NCI-H446 (cell line): ENCODE data around the gene JAK1.

ENCODE experiments used
- DNase-seq, 2 experiments: peaks; one replicate each; lab custom pipeline; 2025; lab: John Stamatoyannopoulos, UW

JAK1 gene

GRCh38 chr1:64891448-64891825 lies 74.9 kb downstream of the JAK1 start:
- DNase-seq = peak in 1 of 2 experiments; percentile 30

GRCh38 chr1:64890699-64891447 lies 75.5 kb downstream of the JAK1 start:
- no peak for DNase-seq

DNA sequence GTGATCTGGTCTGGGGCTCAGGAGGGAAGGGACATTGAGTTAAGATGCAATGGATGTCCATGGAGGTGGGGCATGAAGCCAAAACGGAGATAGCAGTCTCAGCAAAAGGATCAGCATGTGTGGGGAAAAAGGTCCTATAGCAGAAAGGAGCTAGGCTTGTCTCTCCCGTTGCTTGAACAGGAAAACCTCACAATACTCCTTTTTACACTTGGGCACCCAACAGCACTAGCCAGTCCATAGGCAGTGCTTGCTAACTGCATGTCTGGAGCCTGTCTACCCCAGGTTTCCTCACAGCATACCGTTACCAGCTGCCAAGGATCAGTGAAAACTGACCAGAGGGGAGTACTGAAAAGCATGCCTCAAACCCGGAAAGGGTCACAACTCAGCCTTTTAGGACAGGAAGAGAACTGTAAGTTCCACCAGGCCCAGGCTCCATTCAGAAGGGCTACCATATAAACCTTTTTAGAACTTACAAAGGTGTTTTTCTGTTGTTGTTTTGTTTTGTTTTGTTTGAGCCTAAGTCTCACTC lies 78.6 kb downstream of the JAK1 start:
- DNase-seq = no peak

DNA sequence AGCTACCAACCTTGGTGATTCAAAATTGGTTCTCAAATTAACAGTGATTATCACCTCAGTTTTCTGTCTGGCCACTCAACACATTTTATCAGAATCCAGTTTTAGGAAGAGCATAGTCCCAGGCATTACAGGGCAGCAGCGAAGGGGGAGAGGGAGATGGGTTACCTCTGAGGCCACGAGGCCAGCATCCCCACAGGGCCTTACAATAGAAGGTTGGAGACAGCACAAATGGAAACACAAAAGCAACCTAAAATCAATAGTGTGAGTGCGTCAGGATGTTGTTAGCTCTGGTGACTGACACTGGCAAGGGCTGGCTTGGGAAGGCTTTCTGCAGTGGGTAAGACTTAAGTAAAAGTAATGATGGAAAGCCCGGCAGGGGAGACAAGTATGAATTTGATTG lies 79.5 kb downstream of the JAK1 start:
- no peak for DNase-seq

- no peak for DNase-seq
Observed at GRCh38 chr1:64885648-64886047, 80.7 kb downstream of the JAK1 start.

- DNase-seq = no peak
Observed at GRCh38 chr1:64884261-64885040, 81.9 kb downstream of the JAK1 start.

GRCh38 chr1:64882574-64883255 lies 83.6 kb downstream of the JAK1 start:
- no peak for DNase-seq

GRCh38 chr1:64881281-64881680 lies 85.1 kb downstream of the JAK1 start:
- no peak for DNase-seq

DNA sequence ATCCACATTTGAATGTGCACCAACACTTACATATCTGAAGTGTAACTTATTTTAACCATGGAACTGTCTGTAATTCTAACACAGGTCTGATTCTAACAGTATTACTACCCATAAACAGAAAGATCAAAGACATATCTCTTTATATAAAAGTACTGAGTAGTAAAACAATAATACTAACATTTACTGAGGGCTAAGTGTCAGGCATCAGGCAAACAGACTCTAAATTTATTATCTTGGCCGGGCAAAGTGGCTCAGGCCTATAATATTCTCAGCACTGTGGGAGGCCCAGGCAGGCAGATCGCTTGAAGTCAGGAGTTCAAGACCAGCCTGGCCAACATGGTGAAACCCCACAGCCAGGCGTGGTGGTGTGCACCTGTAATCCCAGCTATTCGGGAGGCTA lies 85.9 kb downstream of the JAK1 start:
- DNase-seq = no peak

GRCh38 chr1:64878931-64879611 lies 87.3 kb downstream of the JAK1 start:
- no peak for DNase-seq

GRCh38 chr1:64878090-64878489 lies 88.3 kb downstream of the JAK1 start:
- DNase-seq = no peak

DNA sequence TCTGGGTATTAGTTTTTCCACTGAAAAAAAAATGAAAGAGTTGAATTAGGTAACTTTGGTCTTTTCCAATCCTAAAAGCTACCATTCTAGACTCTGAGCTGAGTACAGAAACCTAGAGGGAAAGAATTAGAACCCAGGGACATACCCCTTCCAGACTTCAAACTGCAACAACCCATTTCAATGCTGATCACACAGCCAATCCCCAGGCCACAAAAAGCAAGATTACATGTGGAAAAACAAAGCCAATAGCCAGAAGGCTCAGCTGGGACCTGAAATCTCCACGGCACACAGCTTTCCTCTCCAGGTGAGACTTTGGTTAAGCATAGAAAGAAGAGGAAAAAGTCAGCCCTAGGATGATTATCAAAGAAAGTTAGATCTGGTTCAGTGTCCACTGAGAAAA lies 88.8 kb downstream of the JAK1 start:
- DNase-seq = no peak

DNA sequence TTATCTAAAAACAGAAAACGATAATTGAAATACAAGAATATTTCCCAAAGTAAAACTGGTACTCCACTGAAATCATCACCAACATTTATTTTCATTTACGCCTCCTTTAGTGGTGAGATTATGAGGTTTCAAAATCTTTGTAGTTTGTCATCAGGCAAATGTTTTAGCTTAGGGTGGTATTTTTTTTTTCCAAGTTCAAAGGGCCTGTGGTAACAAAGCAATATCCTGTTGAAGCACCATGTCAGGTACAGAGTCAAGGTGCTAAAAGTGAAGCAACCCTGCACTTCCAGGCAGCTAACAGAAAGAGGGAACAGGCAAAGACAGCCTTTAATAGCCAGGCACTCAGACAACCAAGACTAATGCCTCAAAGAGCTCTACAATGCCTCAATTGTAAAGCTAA lies 89.2 kb downstream of the JAK1 start:
- DNase-seq = no peak

DNA sequence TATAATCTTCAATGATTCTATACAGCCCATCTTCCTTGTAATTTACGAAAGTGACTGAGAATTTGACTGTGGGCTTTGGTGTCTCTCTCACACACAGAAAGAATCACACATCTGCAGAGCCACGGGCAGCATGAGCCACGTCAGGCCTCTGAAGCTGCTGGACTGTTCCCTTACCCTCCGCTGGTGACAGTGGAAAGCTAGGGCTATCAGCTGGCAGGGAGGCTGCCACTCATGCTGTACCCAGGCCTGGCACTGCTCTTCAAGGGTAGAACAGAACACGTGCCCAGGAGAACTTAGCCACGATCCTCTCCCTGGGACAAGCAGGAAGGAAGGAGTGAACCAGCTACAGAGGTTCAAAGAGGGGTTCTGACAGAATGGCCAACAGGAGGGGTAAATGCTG lies 90.7 kb downstream of the JAK1 start:
- DNase-seq = no peak

DNA sequence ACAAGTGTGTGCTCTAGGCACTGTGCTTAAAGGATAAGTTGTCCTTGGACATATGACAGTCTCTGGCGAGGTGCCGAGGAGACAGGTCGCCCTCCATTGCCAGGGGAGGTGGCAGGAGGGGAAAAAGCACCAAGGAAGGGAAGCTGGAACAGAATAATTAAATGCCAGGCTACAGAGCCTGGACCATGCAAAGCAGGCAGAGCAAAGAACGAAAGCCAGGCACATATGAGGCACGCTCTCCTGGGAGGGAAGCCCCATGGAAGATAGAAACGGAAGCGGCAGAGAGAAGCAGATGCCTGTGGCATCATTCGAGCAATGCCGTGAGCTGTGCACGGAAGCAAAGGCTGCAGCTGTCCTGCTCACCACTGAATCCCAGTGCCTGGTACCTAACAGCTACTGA lies 91.2 kb downstream of the JAK1 start:
- DNase-seq = no peak

GRCh38 chr1:64874666-64875065 lies 91.7 kb downstream of the JAK1 start:
- DNase-seq = no peak

DNA sequence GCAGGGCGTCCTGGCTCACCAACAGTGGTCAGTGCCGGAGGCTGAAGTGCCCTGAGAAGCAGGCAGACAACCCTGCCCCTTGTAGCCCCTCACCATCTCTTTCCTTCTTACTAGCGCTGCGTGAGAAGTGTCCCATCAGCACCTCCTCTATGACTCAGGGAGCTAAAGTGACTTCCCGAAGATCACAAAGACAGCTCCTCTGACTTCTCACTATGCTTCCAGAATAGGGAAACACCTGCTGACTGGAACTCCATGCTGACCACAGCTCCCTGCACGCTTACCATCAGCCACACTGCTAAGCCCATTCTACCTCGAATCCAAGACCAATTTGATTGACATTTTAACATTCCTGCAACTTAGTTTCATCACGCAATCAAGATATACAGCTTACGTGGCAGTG lies 92.8 kb downstream of the JAK1 start:
- no peak for DNase-seq

DNA sequence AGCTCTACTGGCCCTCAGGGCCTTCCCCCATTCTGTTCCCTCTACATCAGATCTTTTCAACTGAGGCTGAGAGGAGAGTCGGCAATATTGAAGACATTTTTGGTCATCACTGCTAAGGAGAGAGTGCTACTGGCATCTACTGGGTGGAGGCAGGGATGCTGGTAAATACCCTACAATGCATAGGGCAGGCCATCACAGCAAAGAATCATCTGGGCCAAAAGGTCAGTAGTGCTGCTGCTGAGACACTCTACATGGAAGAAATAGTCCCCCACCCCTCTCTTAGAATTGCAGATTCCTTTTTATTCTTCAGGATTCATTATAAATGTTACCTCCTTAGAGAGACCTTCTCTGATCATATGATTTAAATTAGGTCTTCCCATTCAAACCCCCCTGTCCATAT lies 94.3 kb downstream of the JAK1 start:
- no peak for DNase-seq

DNA sequence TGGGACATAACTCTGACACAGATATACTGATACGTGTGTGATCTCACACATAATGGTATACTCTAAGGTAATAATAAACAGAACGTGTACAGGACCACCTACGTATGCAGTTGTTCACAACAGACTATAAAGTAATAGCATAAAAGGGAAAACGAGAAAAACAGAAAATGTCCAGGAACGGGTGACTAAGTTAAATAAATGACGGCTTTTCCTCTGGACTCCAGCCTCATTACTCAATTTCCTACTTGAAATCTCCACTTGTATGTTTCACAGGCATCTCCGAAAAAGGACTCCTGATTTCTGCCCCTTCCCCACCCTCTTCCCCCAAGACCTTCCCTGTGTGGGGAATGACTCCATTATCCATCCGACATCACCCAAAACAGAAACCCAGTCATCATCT lies 95.1 kb downstream of the JAK1 start:
- DNase-seq = no peak

GRCh38 chr1:64867266-64867665 lies 99.1 kb downstream of the JAK1 start:
- DNase-seq = no peak

- DNase-seq = peak in 1 of 2 experiments; percentile 33
Observed at GRCh38 chr1:64866689-64867088, 99.7 kb downstream of the JAK1 start.

GRCh38 chr1:64865105-64865757 lies 101.1 kb downstream of the JAK1 start:
- DNase-seq = no peak
